Inflammatory macrophage treated with lipopolysaccharide for 1 hour (primary cell): Measurements from ENCODE around the gene LTO1.
"Not testable (repeated sequence)": the region's sequence is repeated elsewhere in the genome, so short reads cannot be mapped to it uniquely, and the experiment has no call there.

Experiments
- DNase-seq, 2 donors: peaks; one replicate each; pipeline ENCODE4 v3.0.0-alpha.2; 2020 to 2022

Gene LTO1

DNA sequence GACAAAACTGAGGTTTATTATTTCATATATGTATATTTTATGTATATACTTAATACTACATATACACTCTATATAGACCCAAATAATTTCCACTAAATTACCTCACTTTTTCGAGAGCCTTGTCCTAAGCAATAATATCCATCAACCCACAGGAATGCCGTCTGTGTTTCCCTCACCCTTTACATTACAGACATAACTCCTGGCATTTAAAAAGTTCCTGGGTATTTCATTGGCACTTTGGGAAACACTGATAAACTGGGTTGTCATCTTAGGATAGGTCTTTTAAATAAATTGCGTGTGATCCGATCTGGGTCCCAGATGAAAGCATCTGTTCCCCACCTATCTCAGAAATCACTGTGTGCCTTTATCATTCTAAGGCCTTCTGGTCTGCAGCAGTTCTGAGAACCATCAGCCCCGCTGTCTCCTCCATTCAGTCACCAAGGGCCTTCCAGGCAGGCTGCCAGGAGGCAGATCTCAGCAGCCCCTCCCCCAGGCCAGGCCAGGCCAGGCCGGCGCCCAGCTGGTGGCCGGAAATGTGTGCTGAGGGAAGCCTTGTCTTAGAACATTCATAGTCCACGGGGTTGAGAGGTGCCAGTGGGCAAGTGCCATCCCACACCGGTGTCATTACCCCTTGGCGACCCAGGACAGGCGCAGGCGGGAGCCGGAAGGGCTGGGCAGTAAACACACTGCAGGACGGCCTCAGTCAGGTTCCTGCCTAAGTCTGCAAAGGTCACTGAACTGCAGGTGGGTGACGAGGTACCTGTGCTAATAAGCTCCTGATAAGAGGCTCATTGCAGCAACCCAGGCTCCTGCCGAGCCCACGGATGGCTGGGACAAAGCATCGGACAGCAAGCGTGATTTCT, 25.4 kb upstream of the LTO1 start:
- DNase-seq = no peak

DNA sequence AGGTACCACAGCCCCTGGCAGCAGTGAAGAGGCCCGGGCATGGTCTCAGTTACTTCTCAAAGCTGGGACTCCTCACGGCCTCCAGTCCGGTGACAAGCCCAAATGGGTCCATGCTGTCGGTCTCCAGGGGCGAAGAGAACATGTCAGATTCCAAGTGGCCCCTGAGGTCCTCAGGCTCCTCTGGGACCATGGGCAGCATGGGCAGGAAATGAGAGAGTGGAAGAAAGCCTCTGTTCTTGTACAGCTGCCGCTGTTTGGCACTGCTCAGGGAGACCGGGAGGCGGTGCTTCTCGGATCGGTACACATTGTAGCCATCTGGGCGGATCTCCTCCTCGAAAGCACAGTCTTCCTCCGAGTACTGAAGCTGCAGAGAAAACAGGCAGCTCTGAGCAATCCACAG, 24.1 kb upstream of the LTO1 start:
- DNase-seq = no peak

DNA sequence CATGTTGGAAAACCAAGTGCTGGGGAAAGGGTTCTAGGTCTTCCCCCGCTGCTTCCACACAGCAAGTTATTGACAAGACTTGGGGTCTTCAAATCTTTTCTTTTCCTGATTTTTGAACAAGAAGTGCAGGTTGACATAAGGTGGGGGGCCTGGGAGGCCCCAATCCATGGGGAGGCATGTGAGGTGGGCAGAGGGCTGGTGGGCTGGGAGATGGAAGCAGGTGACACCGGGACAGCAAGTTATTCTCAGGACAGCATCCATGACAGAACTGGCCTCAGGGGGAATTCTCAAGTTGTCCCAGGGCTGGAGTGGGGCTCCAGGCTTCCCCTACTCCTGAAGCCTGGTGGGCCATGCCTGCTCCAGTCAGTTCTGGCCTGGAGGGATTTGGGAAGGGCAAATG, 23.2 kb upstream of the LTO1 start:
- no peak for DNase-seq

DNA sequence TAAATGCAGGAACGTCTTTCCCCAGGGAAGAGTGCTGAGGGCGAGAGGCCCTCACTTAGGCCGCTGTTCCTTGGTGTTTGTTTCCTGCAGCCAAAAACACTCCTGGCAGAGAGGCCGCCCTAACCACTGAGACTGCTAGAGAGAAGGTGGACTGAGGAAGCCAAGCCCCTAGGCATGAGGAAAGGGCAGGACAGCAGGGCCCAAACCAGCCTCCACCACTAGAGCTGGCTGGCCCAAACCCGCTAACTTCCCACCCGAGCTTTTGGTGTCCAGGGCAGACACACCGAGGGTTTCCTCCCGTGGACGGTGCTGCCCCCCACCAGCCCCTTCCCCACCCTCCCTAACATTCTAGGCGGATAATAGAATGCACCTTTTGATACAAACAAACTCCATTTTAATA, 22.7 kb upstream of the LTO1 start:
- DNase-seq = no peak

DNA sequence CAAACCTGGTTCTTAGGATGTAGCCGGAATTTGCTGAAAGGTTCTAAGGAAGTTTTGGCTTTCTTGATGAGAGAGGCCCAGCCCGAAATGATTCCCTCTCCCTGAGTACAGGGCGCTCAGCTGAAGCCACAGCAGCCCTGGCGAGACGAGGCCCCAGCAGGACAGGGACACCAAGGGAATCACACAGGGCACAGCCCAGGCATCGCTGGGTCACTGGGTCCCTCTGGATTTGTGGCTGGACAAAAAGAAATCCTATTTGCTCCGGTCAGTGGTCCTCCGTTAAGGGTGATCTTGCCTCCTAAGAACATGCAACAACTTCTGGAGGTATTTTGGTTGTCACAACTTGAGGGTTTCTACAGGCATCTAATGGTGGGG, 22.3 kb upstream of the LTO1 start:
- no peak for DNase-seq

DNA sequence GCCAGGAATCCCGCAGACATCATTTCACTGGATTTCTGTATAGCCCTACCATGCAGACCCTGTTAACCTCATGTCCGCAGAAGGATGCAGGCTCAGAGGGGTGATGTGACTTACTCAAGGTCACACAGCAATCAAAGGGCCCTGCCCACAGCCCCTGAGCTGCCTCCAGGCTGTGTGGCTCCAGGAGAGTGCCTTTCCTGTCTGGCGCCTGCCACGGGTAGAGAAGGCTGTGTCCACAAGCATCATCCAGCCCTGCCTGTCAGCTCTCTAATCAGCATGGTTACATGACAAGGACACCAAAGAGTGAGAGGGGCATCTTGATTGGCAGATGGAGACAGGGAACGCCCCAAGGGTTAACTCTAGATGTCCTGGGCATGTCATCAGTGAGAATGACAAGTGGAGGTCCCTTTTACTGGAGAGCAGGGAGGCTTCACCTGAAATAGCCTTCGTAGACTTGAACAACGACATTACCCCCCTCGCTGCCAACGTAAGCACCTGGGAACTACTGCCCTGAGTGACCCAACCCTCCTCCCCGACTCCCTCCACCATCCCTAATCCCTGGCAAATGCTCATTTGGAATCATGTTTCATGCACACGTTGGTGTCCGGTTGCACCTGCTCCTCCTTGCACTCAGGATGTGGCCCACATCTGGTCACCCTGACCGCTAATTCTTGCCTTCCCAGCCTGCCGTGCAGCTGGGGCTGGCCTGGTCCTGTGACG, 21.8 kb upstream of the LTO1 start:
- DNase-seq = no peak

DNA sequence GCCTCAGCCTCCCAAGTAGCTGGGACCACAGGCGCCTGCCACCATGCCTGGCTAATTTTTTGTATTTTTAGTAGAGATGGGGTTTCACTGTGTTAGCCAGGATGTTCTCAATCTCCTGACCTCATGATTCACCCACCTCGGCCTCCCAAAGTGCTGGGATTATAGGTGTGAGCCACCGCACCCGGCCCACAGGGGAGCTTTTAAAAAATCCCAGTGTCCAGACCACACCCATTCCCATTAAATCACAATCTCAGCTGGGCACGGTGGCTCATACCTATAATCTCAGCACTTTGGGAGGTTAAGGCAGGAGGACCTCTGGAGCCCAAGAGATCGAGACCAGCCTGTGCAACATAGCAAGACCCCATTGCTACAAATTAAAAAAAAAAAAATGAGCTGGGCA, 20.8 kb upstream of the LTO1 start:
- DNase-seq = not testable (repeated sequence)

DNA sequence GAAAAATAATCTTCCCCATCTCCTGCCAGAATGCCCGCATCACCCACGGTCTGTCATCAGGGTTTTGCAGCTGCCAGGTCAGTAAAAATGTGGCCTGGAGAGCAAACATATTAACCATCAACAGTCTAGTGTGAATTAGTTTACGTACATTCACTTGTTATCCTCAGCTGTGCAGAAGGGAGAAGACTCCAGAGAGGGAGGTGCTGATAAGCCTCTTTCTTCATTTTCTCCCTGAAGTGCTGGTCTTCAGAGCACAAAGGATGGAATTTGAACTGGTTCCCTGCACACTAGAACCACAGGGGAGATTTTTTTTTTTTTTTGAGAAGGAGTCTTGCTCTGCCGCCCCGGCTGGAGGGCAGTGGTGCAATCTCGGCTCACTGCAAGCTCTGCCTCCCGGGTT, 20.4 kb upstream of the LTO1 start:
- DNase-seq = no peak

DNA sequence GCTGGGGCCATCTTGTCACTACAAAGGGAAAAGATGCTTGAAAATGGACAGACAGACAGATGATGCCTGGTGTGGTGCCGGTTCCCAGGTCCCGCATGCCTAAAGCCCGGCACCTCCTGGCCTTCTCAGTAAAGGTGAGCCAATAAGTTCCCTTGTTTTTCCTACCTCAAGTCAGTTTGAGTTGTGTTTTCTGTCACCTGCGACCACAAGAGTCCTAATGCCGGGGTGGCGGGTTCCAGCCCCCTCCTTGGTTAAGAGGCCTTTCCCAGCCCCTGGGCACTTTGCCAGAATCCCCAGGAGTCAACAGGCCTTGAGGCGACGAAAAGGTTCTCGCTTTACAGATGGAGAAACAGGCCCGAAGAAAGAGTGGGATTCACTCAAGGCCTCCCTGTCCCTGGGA, 19.6 kb upstream of the LTO1 start:
- DNase-seq = no peak

DNA sequence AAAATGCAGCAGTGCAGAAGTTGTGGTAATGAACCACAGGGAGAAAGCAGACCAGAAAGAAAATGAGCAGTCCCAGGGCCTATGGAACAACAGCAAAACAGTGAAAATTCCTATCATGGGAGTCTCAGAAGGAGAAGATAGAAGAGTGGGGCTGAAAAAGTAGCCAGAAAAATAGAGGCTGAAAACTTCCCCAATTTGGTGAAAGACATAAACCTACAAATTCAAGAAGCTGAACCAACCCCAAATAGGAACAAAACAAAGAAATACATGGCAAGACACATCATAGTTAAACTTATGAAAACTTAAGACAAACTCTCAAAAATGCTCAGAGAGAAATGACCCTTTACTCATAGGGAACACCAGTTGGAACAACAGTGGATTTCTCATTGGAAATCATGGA, 17.3 kb upstream of the LTO1 start:
- DNase-seq = no peak

DNA sequence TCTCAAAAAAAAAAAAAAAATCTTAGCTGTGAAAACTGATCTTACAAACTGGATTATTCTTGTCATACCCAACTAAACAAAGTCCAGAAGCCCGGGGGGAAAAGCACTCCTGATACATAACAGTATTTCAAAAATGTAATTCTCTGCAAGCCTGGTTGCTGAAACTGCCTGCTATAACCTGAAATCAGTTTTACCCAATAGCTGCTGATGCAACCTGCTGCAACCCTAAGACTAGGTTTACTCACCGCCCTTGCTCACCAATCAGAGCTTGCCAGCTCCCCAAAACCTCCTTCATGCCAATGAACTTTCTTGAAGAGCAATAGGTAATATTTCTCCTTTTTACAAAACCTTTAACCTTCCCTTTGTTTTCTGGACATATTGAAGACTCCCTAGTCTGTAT, 16.3 kb upstream of the LTO1 start:
- DNase-seq = no peak

DNA sequence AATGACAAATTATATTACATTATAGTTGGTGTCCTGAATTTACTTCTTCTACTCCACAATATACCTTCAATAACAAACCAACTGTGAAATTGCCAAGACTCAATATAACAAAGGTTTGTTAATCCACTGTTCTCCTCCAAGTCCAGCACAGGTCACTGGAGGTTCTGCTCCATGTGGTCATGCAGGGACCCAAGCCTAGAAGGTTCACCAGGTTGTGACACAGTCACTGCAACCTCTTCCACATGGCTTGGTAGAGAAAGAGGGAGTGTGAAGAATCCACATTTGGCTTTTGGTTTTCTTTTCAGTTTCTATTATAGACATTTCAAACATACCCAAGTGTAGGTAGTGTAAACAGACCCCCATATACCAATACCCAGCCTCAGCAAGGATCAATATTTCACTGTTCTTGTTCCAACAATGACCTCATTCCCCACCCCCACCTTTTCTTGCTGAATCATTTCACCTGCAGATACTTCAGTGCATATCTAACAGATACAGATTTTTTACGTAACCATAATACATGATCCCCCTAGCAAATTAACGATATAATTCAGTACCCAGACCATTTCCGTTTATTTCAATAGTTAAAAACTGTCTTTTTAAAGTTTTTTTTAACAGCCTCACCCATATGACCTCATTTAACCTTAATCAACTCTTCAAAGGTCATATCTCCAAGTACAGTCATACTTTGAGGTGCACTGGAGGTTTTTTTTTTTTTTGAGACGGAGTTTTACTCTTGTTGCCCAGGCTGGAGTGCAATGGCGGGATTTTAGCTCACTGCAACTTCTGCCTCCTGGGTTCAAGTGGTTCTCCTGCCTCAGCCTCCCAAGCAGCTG, 14.5 kb upstream of the LTO1 start:
- no peak for DNase-seq

DNA sequence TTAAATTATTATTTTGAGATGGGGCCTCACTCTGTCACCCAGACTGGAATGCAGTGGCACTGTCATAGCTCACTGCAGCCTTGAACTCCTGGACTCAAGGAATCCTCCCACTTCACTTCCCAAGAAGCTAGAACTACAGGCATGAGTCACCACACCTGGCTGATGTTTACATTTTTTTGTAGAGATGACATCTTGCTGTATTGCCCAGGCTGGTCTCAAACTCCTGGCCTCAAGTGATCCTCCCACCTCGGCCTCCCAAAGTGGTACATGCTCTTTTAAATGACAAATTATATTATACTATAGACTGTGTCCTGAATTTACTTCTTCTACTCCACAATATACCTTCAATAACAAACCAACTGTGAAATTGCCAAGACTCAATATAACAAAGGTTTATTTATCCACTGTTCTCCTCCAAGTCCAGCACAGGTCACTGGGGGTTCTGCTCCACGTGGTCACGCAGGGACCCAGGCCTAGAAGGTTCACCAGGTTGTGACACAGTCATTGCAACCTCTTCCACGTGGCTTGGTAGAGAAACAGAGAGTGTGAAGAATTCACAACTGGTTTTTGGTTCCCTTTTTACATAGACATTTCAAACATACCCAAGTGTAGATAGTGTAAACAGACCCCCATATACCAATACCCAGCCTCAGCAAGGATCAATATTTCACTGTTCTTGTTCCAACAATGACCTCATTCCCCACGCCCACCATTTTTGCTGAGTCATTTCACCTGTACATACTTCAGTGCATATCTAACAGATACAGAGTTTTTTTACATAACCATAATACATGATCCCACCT, 13.0 kb upstream of the LTO1 start:
- DNase-seq = not testable (repeated sequence)

DNA sequence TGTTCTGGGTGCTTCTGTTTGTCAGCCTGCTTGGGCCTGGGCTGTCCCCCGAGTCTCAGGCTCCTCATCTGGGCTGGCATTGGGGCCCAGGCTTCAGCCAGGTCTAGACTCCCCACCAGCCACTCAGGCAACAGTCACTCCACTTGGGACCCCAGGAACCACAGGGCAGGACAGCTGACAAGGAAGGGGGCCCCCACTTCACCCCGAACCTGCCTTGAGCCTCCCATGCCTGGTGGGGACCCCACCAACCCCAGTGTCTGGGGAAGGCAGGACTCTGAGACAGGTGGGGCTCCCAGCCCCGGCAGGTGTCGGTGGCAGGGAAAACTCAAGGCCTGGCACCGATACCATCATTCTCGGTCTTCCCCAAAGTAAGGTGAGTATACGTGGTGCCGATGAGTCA, 11.7 kb upstream of the LTO1 start:
- no peak for DNase-seq

DNA sequence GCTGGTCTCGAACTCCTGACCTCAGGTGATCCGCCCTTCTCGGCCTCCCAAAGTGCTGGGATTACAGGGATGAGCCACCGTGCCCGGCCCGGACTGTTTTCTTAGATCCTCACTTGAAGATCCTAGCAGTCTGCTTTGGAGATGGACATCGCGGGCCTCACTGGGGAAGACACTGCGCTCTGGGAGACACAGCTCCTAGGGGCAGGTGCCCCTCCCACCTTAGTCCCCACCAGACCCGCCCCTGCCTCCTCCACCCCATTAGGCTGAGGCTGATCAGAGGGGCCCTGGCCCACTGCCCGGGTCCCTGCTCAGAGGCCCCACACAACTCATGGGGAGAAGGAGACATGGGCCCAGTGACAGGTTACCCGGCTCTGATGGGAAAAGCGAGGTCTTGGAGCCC, 11.3 kb upstream of the LTO1 start:
- no peak for DNase-seq

DNA sequence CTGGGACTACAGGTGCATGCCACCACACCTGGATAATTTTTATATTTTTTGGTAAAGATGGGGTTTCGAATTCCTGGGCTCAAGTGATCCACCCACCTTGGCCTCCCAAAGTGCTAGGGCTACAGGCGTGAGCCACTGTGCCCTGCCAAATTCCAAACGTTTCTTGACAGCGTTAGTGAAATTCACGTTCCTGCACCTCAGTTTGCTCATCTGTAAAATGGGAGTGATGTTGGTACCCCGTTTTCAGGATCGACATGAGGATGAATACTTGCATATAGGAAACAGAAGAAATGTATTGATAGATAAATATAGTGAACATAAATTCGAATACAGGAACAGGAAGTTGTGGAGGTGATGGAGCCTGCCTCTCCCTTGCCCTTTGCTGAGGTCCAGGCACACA, 10.2 kb upstream of the LTO1 start:
- DNase-seq = no peak

DNA sequence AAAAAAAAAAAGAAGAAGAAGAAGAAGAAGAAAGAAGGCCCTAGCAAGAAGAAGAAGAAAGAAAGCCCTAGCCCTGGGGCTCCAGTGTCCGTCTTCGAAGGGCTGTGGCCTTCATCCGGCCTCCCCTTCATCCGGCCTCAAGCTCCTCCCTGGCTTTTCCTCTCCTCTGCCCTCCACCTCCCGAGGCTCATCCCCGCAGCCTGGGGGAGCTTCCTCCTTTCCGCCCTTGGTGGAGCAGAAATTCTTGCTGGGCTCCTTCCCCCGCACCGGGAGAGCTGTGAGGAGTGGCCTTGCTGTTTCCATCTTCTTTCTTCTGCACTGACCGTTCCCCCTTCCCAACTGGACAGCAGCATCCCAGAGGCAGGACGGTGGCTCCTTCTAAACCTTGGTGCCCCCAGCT, 9.5 kb upstream of the LTO1 start:
- DNase-seq = no peak

DNA sequence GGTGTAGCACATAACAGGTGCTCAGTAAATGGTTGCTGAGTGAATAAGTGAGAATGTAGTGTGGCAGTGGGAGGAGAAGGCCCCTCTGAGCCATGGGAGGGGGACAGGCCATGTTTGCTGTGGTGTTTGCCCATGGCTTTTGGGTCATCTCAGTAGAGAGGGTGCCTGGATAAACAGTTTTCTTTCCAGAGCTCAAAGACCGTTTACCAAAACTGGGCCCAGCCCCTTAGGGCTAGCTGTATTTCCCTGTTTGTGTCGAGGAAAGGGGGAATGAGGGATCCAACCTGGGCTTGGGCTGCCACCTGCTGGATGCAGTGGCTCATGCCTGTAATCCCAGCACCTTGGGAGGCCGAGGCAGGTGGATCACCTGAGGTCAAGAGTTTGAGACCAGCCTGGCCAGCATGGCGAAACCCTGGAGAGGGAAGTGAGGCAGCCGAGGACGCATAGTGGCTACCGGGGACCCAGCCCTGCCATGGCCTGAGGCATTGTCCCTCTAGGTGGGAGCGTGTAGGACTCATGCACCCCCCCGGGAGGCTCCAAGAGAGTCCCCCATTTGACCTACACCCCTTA, 8.7 kb upstream of the LTO1 start:
- no peak for DNase-seq

DNA sequence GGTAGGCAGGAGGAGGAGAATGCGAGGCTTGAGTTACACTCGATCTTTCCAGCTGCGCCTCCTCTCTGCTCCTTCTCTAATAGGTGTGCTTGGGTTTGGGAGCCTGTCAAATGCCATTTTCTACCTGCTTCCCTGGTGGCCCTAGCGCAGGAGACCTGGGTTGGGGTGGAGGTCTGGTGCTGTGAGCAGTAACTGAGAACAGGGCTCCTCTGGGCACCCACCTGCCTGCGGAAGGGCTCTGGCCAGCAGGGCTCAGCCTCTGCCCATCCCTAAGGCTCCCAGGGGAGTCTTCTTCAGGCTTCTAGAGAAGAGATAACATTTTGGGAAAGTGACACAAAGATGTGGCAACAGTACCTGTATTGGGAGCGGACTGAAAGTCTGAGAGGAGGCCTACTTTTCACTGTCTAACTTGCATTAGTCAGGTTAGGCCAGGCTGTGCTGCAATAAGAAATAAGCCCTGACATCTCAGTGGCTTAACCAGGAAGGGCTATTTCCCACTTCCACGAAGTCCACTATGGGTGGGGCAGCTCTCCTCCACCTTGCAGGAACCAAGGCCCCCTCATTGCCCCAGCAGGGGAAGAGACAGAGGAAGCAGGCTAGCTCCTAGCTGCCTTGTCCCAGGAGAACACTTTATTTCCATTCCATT, 7.7 kb upstream of the LTO1 start:
- DNase-seq = no peak

DNA sequence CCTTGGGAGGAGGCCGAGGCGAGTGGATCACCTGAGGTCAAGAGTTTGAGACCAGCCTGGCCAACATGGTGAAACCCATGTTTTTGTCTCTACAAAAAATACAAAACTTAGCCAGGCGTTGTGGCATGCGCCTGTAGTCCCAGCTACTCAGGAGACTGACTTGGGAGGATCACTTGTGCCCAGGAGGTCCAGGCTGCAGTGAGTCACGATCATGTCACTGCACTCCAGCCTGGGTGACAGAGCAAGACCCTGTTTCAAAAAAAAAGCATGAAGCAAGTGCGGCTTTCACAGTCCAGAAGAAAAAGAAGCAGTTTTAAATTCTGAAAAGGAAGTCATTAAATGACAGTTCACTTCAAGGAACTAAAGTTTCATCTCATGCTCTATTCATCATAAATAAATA, 7.1 kb upstream of the LTO1 start:
- no peak for DNase-seq

DNA sequence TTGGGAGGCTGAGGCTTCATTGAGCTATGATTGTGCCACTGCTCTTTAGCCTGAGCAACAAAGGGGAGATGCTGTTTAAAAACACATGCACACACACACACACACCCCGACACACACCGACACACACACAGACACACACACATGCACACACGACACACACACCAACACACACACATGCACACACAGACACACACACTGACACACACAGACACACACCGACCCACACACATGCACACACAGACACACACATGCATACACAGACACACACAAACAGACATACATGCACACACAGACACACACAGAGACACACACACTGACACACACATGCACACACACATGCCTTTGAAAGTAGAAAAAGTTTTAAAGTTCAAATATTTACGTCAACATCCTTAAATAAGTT, 5.5 kb upstream of the LTO1 start:
- no peak for DNase-seq

DNA sequence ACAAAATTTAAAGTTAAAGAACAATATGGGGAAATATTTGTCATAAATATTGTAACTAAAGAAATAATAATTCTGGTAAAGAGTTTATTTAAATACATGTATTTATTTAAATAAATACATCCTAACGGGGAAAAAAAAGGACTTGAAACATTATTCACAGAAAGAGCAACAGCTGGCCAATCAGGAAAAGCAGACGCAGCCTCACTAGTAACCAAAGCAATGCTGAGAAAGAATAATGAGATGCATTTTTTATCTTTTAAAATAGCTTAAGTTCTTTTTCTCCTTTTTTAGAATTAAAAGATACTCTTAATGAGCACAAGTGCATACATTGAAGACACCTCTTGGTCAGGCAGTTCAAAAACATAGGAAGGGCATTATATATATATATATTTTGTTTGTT, 2.6 kb upstream of the LTO1 start:
- DNase-seq = no peak
